KMS-11 (cell line): ENCODE data around the gene RARB.

Experiments used
- H2AFZ ChIP-seq: fragments of 200-600 bp; sonication (generic); 2 replicates; pipeline ENCODE4 v1.6.1; 2016; ENCODE audit warnings: antibody characterized with exemption, mixed run types, low read depth
- H3K27ac ChIP-seq: fragments of 200-600 bp; sonication (generic); 2 replicates; pipeline ENCODE4 v1.6.1; 2016; ENCODE audit warnings: mild to moderate bottlenecking, mixed run types
- H3K27me3 ChIP-seq: fragments of 200-600 bp; sonication (generic); 2 replicates; pipeline ENCODE4 v1.6.1; 2017; ENCODE audit warnings: mild to moderate bottlenecking, low read depth, mixed run types, moderate library complexity; ENCODE audit not compliant: insufficient read depth
- H3K36me3 ChIP-seq: fragments of 200-600 bp; sonication (generic); 2 replicates; pipeline ENCODE4 v1.6.1; 2017; ENCODE audit warnings: mild to moderate bottlenecking, mixed run types; ENCODE audit not compliant: insufficient read depth
- H3K4me1 ChIP-seq: fragments of 200-600 bp; sonication (generic); 2 replicates; pipeline ENCODE4 v1.6.1; 2016; ENCODE audit warnings: mild to moderate bottlenecking, low read depth, mixed run types; ENCODE audit not compliant: poor library complexity, severe bottlenecking
- H3K4me2 ChIP-seq: fragments of 200-600 bp; sonication (generic); 2 replicates; pipeline ENCODE4 v1.7.0; 2016; ENCODE audit warnings: mild to moderate bottlenecking, mixed run types
- H3K4me3 ChIP-seq: fragments of 200-600 bp; sonication (generic); IDR thresholded peaks from 2 replicates; pipeline ENCODE4 v1.6.1; 2017; ENCODE audit warnings: low read depth, low read length, mixed read lengths; ENCODE audit not compliant: insufficient read depth
- H3K79me2 ChIP-seq: fragments of 200-600 bp; sonication (generic); 2 replicates; pipeline ENCODE4 v1.6.1; 2016; ENCODE audit warnings: low read depth, mixed run types; ENCODE audit not compliant: insufficient read depth
- H3K9ac ChIP-seq: fragments of 200-600 bp; sonication (generic); 2 replicates; pipeline ENCODE4 v1.6.1; 2016; ENCODE audit warnings: mild to moderate bottlenecking, mixed run types
- H4K20me1 ChIP-seq: fragments of 200-600 bp; sonication (generic); 2 replicates; pipeline ENCODE4 v1.6.1; 2016; ENCODE audit warnings: mild to moderate bottlenecking, mixed run types; ENCODE audit not compliant: insufficient read depth
- TF ChIP-seq, protein P1 (sequence below): fragments of 200-600 bp; sonication (generic); conservative IDR thresholded peaks from 2 replicates; pipeline ENCODE4 v1.6.1; 2017; ENCODE audit warnings: low read depth, mild to moderate bottlenecking, antibody characterized with exemption, low read length, moderate library complexity, mixed read lengths

Gene RARB

DNA sequence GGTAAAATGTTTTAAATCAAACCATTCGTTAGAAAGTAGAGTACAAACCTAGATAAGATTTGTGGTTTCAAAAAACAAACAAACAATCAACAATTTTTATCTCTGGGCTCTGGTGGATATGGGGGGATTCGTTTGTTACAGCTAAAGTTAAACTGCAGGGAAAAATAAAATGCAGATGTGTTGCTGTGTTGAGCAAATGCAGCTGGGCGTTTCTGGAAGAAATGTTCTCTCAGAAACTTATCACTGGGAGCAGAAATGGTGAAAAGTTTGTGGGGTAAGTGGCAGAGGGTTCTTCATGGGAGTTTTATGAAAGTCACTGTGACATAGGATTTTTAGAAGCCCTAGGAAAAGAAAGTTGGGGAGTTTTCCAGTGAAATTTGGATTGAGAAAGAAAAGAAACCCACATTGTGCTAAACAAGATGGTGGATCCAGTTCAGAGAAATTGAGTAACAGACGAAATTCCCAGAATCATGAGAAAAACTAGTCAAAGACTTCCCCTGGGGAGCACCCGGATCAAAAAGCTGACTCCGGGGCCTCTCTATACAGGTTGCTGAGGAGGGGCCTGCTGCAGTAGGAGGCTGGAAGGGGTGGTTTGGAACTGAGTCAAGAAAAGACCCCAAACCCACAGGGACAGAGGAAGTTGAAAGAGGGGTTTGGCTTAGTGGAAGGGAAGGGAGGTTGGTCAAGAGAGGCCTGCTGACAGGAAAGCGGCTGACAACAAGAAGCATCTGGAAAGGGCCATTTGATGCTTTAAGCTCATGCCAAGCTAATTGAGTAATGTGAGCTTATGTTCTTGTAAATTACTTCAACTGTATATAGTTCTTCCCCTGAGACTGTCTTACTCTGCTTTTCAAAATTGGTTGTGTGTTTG, 108.7 kb downstream of the RARB start:
- Histone ChIP-seq H3K27ac (no peak overlapping the region), H3K79me2 (no peaks in the 10 kb centered on the region), H3K36me3 (no peaks in the 10 kb centered on the region), H4K20me1 (no peaks in the 10 kb centered on the region), H3K4me2 (no peak overlapping the region), H3K9ac (no peak overlapping the region), H2AFZ (no peak overlapping the region), H3K4me1 (no peaks in the 10 kb centered on the region), H3K4me3 (no peak overlapping the region), H3K27me3 (no peaks in the 10 kb centered on the region)
- TF ChIP-seq, protein P1, sequence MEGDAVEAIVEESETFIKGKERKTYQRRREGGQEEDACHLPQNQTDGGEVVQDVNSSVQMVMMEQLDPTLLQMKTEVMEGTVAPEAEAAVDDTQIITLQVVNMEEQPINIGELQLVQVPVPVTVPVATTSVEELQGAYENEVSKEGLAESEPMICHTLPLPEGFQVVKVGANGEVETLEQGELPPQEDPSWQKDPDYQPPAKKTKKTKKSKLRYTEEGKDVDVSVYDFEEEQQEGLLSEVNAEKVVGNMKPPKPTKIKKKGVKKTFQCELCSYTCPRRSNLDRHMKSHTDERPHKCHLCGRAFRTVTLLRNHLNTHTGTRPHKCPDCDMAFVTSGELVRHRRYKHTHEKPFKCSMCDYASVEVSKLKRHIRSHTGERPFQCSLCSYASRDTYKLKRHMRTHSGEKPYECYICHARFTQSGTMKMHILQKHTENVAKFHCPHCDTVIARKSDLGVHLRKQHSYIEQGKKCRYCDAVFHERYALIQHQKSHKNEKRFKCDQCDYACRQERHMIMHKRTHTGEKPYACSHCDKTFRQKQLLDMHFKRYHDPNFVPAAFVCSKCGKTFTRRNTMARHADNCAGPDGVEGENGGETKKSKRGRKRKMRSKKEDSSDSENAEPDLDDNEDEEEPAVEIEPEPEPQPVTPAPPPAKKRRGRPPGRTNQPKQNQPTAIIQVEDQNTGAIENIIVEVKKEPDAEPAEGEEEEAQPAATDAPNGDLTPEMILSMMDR: no peak

DNA sequence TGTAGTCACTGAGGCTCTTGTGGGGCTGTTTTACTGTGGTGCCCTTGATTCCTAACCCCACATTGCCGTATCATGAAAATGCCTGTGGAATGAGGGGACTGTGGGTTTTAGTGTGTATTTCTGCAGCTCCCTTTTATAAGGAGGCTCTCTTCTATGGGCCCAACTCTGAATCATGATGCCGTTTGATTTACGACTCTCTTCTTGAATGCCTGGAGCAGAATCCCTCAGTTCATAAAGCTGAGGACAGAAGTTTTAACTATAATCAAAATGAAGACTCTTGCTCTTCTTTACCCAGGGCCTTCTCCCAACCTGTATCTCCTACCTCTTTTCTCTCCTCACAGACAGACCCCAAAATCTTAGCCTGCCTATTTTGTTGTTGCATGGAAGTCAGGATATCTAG, 109.5 kb downstream of the RARB start:
- Histone ChIP-seq H3K4me1 (no peaks in the 10 kb centered on the region), H3K79me2 (no peaks in the 10 kb centered on the region), H3K27ac (no peak overlapping the region), H3K9ac (no peak overlapping the region), H3K4me2 (no peak overlapping the region), H4K20me1 (no peaks in the 10 kb centered on the region), H3K4me3 (no peak overlapping the region), H3K36me3 (no peaks in the 10 kb centered on the region), H3K27me3 (no peaks in the 10 kb centered on the region), H2AFZ (no peak overlapping the region)
- TF ChIP-seq, protein P1: no peak

DNA sequence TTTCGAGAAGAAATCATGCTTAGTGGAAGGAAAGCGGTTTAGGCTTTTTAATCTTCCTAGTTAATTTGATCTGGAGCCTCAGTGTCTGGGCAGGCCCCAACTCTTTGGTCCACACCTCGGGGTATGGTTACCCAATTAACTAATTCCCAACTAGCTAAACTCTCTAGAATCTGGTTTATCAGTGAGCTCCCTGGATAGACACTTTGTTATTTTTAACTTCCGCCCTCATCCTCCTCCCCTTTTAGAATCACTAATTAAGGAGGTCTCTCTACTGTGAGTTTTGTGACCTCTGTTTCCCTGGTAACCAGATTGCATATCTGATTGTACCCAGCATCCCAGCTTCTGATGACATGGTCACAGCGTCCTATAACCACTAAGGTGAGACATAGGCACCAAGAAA, 112.2 kb downstream of the RARB start:
- H2AFZ ChIP-seq: no peak overlapping the region
- H3K9ac ChIP-seq: no peak overlapping the region
- TF ChIP-seq, protein P1: no peak
- H3K4me2 ChIP-seq: no peak overlapping the region
- no peak overlapping the region for H3K4me3 ChIP-seq
- H3K4me1 ChIP-seq: no peaks in the 10 kb centered on the region
- H3K27ac ChIP-seq: no peak overlapping the region
- H3K79me2 ChIP-seq: no peaks in the 10 kb centered on the region
- no peaks in the 10 kb centered on the region for H4K20me1 ChIP-seq
- H3K36me3 ChIP-seq: no peaks in the 10 kb centered on the region
- no peaks in the 10 kb centered on the region for H3K27me3 ChIP-seq

DNA sequence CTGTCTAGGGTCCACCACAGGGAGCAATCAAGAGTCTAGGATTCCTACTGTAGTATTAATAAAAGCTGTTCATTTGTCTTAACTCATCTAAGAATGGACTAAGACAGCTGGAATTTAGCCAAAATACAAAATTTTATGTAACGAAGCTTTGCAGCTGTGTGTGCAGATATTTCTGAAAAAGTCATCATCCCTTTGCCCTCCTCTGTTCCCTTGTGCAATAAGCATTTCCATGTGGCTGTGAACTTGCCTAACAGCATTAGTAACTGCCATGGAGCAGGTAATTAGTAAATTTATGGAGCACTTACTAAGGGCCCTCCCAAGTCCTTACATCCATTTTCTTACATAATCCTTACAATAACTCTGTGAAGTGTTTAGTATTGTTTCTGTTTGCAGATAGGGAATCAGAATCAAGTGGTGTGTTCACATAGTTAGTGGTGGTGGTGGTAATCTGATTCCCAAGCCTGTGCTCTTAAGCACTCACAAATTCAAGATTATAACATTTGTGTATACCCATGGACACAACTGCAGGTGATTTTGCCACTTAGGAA, 114.5 kb downstream of the RARB start:
- H3K4me3 ChIP-seq: no peak overlapping the region
- H4K20me1 ChIP-seq: no peaks in the 10 kb centered on the region
- no peak overlapping the region for H2AFZ ChIP-seq
- H3K79me2 ChIP-seq: no peaks in the 10 kb centered on the region
- H3K4me2 ChIP-seq: no peak overlapping the region
- no peak overlapping the region for H3K9ac ChIP-seq
- no peaks in the 10 kb centered on the region for H3K36me3 ChIP-seq
- no peaks in the 10 kb centered on the region for H3K27me3 ChIP-seq
- no peaks in the 10 kb centered on the region for H3K4me1 ChIP-seq
- TF ChIP-seq, protein P1: no peak
- no peak overlapping the region for H3K27ac ChIP-seq
